Stimulated activated CD4-positive, alpha-beta T cell treated with anti-CD3 and anti-CD28 coated beads, TNF-alpha, amount 100 ng/mL, for 4 hours (primary cell): Measurements from ENCODE around the gene BMPR2.
"Not testable (repeated sequence)": the region's sequence is repeated elsewhere in the genome, so short reads cannot be mapped to it uniquely, and the experiment has no call there.

Experiments
- DNase-seq, 3 experiments: peaks; one replicate each; pipeline ENCODE4 v3.0.0-alpha.2; 2020; ENCODE audit warnings: low read depth in 3 of 3

The BMPR2 gene

GRCh38 chr2:202375609-202376408 lies at the start of gene BMPR2:
BMPR2 (plus strand) TSS chr2:202376327; CDS start chr2:202377475, 1,148 bp downstream.
- peak; percentile 72 to 76 (median 73) for DNase-seq

- no peak for DNase-seq
Observed at GRCh38 chr2:202327858-202328257, 48.3 kb upstream of the BMPR2 start.

GRCh38 chr2:202335791-202336467 lies 40.2 kb upstream of the BMPR2 start:
- DNase-seq: no peak

- no peak for DNase-seq
Observed at GRCh38 chr2:202337151-202337550, 39.0 kb upstream of the BMPR2 start.

- no peak for DNase-seq
Observed at GRCh38 chr2:202337706-202338346, 38.3 kb upstream of the BMPR2 start.

- no peak for DNase-seq
Observed at GRCh38 chr2:202339071-202339870, 36.9 kb upstream of the BMPR2 start.

GRCh38 chr2:202344178-202344577 lies 31.9 kb upstream of the BMPR2 start:
- no peak for DNase-seq

GRCh38 chr2:202346180-202346579 lies 29.9 kb upstream of the BMPR2 start:
- no peak for DNase-seq

GRCh38 chr2:202353430-202353829 lies 22.7 kb upstream of the BMPR2 start:
- no peak for DNase-seq

- no peak for DNase-seq
Observed at GRCh38 chr2:202355993-202356505, 20.1 kb upstream of the BMPR2 start.

GRCh38 chr2:202358924-202359323 lies 17.2 kb upstream of the BMPR2 start:
- DNase-seq: not testable (repeated sequence)

- DNase-seq: no peak
Observed at GRCh38 chr2:202360646-202361045, 15.5 kb upstream of the BMPR2 start.

- DNase-seq: no peak
Observed at GRCh38 chr2:202361108-202361507, 15.0 kb upstream of the BMPR2 start.

- no peak for DNase-seq
Observed at GRCh38 chr2:202373490-202373889, 2.6 kb upstream of the BMPR2 start.

- DNase-seq: not testable (repeated sequence)
Observed at GRCh38 chr2:202374383-202374782, 1.7 kb upstream of the BMPR2 start.

- peak; percentile 15 to 21 (median 18) for DNase-seq
Observed at GRCh38 chr2:202375033-202375608, 1.0 kb upstream of the BMPR2 start.

GRCh38 chr2:202376460-202377206 lies 506 bp downstream of the BMPR2 start:
- DNase-seq: peak in 1 of 3 experiments; percentile 23

- peak in 1 of 3 experiments; percentile 6 for DNase-seq
Observed at GRCh38 chr2:202377207-202377761, 1.2 kb downstream of the BMPR2 start.

GRCh38 chr2:202378001-202378400 lies 1.9 kb downstream of the BMPR2 start:
- no peak for DNase-seq
